ENCODE data around the gene DHRS2.

DNA sequence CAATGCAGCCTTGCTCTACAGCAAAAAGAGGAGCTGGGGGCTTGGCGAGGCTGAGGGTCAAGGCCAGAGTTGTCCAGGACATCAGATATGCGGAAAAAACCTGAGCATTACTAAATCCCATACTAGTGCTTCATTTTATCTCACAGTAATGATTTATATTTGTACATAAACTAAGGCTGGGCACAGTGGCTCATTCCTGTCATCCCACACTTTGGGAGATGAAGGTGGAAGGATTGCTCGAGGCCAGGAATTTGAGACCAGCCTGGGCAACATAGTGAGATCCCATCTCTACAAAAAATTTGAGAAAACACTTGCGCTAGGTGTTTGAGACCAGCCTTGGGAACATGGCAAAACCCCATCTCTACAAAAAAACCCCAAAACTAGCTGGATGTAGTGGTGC lies 46.0 kb upstream of the DHRS2 start:
- TF ChIP-seq, protein P1, sequence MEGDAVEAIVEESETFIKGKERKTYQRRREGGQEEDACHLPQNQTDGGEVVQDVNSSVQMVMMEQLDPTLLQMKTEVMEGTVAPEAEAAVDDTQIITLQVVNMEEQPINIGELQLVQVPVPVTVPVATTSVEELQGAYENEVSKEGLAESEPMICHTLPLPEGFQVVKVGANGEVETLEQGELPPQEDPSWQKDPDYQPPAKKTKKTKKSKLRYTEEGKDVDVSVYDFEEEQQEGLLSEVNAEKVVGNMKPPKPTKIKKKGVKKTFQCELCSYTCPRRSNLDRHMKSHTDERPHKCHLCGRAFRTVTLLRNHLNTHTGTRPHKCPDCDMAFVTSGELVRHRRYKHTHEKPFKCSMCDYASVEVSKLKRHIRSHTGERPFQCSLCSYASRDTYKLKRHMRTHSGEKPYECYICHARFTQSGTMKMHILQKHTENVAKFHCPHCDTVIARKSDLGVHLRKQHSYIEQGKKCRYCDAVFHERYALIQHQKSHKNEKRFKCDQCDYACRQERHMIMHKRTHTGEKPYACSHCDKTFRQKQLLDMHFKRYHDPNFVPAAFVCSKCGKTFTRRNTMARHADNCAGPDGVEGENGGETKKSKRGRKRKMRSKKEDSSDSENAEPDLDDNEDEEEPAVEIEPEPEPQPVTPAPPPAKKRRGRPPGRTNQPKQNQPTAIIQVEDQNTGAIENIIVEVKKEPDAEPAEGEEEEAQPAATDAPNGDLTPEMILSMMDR (IDR thresholded peaks at IDR 0.05): no peak
- TF ChIP-seq POLR2A (IDR thresholded peaks at IDR 0.05): no peak
- no peak for TF ChIP-seq POLR2AphosphoS5 (IDR thresholded peaks at IDR 0.05)
- TF ChIP-seq EP300 (IDR thresholded peaks at IDR 0.05): no peak
